A172 (cell line): ENCODE results near the gene ADAMTSL4. TPM values are rescaled to one million over a fixed set of nuclear protein-coding genes. Genes with fewer than 3 reads are reported as not detected.
"Not testable (repeated sequence)": the region's sequence is repeated elsewhere in the genome, so short reads cannot be mapped to it uniquely, and the experiment has no call there.

Source experiments
- DNase-seq: peaks from one replicate; pipeline ENCODE4 v3.0.0-alpha.2; 2015; ENCODE audit warnings: low spot score
- total RNA-seq: library from RNA; depleted of rRNA; stranded (reverse); fragments of >200 nt; shearing (Covaris generic); gene quantifications from 2 replicates; pipeline ENCODE4 v1.2.3, GENCODE V29; 2014

Gene ADAMTSL4
- total RNA-seq, 1 experiment from 2014 or later, result 0.38 TPM

DNA sequence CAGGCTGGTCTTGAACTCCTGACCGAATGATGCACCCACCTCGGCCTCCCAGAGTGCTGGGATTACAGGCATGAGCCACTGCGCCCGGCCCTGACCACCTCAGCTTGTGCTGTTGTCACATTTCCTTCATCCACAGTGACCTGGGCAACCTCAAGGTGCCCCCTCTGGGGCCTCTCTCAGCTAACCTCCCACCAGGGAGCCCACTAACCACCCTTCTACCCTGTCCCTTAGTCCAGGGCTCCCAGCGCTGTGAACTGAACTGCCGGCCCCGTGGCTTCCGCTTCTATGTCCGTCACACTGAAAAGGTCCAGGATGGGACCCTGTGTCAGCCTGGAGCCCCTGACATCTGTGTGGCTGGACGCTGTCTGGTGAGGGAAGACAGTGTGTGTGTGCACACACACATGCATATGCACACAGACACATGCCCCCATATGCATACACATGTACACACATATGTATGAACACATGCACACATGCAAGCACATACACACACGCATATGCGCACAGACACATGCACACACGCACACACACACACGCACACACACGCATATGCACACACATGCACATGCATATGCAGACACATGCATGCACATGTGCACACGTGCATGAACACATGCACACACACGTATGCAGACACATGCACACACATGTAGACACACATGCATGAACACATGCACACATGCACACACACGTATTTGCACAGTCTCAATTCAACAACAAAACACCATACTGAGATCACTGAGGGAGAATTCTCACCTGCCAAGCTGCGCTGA, 6.2 kb downstream of the ADAMTSL4 start:
- no peak for DNase-seq

DNA sequence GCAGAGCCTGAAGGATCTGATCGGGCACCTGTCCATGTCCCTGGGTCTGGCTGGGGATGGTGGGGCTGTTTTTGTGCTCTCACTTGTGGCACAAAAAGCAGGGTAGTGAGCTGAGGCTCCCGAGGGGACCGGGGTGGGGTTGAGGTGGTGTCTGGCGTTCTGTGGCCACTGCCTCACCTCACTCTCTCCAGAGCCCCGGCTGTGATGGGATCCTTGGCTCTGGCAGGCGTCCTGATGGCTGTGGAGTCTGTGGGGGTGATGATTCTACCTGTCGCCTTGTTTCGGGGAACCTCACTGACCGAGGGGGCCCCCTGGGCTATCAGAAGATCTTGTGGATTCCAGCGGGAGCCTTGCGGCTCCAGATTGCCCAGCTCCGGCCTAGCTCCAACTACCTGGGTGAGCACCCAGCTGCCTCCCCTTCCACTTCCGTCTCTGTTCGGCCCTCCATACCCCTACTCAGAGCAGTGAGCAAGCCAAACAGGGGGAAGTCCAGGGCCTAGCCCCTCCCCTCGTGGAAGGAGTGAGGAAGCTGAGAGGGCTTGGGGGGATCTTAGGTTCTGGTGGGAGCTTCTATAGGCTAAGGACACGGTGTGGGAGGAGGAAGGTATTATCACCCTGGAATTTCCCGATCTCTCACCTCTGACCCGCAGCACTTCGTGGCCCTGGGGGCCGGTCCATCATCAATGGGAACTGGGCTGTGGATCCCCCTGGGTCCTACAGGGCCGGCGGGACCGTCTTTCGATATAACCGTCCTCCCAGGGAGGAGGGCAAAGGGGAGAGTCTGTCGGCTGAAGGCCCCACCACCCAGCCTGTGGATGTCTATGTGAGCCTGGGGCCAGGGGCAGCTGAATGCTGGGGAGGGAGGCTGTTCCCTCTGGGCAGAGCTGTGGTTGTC, 7.0 kb downstream of the ADAMTSL4 start:
- no peak for DNase-seq

DNA sequence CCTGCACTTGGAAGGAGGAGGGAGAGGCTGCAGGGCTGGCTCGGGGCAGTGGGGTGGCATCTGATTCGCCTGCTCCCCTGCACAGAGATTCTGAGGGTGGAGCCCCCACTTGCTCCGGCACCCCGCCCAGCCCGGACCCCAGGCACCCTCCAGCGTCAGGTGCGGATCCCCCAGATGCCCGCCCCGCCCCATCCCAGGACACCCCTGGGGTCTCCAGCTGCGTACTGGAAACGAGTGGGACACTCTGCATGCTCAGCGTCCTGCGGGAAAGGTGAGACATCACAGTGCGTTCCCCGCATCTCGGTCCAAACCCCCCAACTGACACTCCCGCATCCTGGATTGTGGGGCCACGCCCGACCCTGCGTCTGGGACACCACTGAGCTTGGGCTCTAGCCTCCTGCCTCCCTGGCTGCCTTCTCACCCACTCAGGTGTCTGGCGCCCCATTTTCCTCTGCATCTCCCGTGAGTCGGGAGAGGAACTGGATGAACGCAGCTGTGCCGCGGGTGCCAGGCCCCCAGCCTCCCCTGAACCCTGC, 7.9 kb downstream of the ADAMTSL4 start:
- no peak for DNase-seq

DNA sequence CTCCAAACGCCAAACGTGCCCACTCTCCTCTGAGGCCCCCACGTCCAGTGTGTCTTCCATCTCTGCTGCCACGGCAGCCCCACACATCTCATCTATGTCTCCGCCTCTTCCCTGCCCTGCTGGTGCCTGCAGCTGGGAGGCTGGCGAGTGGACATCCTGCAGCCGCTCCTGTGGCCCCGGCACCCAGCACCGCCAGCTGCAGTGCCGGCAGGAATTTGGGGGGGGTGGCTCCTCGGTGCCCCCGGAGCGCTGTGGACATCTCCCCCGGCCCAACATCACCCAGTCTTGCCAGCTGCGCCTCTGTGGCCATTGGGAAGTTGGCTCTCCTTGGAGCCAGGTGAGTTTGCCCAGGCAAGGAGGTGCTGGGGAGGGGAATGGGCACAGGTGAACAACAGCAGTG, 8.6 kb downstream of the ADAMTSL4 start:
- no peak for DNase-seq

DNA sequence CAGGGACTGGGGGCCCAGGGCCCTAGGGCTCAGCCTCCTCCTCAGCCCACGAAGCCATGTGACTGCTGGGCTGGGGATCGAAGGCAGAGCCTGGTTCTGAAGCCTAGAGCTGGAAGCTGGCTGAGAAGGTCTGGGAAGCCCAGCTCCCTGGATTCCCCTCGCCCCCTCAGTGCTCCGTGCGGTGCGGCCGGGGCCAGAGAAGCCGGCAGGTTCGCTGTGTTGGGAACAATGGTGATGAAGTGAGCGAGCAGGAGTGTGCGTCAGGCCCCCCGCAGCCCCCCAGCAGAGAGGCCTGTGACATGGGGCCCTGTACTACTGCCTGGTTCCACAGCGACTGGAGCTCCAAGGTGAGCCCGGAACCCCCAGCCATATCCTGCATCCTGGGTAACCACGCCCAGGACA, 9.1 kb downstream of the ADAMTSL4 start:
- no peak for DNase-seq

DNA sequence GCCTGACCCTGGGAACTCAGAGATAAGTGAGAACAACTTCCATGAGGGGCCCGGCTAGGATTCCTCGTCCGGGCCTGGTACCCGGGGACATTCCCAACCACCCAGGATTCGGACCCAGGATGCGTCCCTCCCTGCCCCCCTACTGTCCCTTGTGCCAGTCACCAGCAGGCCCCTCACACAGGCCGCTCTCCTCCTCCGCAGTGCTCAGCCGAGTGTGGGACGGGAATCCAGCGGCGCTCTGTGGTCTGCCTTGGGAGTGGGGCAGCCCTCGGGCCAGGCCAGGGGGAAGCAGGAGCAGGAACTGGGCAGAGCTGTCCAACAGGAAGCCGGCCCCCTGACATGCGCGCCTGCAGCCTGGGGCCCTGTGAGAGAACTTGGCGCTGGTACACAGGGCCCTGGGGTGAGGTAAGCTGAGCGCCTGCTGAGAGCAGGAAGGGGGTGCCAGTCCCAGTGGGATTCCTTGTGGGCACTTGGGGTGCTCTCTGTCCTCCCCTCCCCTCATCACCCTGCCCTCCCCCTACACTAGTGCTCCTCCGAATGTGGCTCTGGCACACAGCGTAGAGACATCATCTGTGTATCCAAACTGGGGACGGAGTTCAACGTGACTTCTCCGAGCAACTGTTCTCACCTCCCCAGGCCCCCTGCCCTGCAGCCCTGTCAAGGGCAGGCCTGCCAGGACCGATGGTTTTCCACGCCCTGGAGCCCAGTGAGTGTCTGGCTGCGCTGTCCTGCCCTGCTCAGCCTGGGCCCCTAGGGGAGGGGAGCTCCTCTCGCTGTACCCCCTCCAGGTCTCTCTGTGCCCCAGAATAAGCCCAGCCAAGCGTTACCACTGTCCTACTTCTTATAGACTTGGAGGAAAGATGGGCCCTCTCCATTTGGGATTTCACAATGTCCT, 9.8 kb downstream of the ADAMTSL4 start:
- no peak for DNase-seq

DNA sequence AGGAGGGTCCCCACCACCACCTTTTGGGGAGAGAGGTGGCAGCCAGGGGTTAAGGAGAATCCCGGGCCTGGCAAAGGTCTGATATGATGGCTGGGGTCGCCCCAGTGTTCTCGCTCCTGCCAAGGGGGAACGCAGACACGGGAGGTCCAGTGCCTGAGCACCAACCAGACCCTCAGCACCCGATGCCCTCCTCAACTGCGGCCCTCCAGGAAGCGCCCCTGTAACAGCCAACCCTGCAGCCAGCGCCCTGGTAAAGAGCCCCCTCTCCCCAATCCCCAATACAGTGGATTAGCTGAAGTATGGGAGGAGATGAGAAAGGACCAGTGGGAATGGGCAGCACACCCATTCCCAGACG, 10.4 kb downstream of the ADAMTSL4 start:
- DNase-seq, result no peak

DNA sequence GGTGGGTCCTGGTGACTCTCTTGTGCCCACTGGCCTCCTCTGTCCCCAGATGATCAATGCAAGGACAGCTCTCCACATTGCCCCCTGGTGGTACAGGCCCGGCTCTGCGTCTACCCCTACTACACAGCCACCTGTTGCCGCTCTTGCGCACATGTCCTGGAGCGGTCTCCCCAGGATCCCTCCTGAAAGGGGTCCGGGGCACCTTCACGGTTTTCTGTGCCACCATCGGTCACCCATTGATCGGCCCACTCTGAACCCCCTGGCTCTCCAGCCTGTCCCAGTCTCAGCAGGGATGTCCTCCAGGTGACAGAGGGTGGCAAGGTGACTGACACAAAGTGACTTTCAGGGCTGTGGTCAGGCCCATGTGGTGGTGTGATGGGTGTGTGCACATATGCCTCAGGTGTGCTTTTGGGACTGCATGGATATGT, 10.8 kb downstream of the ADAMTSL4 start:
- DNase-seq, result peak; percentile 73

DNA sequence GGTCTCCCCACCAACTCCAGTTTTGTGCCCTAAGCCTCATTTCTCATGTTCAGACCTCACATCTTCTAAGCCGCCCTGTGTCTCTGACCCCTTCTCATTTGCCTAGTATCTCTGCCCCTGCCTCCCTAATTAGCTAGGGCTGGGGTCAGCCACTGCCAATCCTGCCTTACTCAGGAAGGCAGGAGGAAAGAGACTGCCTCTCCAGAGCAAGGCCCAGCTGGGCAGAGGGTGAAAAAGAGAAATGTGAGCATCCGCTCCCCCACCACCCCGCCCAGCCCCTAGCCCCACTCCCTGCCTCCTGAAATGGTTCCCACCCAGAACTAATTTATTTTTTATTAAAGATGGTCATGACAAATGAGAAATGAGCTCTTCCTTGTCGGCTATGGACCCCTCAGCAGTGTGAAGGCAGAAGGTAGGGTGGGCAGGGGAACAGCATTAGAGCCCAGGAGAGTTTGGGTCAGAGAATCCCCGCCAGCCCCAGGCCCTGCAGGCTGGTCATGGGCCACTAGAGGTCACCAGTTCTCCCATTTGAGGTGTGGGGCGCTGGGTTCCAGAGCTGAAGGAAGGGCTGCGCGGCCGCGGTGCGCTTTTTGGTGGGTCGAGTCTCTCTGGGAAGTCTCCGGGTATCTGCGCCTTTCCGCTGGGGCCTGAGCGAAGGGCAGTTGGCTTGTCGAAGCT, 11.5 kb downstream of the ADAMTSL4 start:
- no peak for DNase-seq

DNA sequence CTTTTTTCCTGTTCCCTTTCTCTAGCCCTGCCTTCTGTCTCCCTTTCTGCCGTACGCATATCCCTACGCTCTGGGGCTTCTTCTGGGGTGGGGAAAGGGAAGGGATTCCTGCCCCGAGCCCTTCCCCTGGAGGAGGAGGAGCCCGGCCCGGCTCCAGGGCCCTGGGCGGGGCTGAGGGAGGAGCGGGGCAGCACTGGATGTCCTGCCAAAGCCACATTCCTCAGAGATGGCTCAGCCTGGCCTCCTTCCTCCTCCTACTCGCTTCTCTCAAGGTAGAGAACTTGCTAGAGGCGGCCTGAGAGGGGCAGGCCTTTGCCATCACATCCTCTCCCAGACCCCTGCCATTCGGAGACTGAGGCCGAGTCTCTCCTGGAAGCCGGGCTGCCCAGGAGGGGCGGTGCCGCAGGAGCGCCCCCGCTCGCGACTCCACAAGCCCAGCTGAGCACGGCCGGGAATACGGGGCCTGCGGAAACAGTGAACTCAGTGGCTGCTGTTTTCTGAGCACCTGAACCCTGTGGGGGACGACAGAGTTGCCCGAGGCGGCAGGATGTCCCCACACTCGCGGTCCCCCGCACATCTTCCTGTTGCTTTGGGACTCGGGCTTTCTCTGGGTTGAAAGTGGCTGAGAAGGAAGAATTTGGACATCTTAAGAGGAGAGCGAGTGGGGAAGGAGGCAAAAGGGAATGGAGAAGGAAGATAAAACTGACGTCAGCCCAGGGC, 12.2 kb downstream of the ADAMTSL4 start:
- peak; percentile 99 for DNase-seq

DNA sequence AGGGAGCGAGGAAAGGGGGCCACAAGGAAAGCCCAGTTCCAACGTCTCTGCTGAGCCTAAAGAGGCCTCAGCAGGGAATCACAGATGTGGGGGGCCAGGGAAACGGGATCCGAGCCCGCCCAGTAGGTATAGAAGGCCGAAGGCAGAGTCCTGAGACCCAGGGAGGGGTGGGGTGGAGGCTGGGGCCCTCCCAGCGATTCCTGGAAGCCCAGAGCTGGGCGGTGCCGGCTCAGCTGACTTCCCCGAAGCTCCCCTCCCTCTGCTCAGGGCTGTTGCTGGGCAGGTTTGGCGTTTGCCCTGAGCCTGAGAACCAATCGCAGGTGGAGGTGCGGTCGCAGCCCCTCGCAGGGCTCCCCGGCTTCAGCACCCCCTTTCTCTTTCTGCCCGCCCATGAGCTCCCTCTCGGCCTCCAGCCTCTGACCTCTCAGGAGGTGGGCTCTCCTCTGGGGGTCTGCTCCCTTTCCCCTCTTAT, 12.8 kb downstream of the ADAMTSL4 start:
- peak; percentile 94 for DNase-seq

DNA sequence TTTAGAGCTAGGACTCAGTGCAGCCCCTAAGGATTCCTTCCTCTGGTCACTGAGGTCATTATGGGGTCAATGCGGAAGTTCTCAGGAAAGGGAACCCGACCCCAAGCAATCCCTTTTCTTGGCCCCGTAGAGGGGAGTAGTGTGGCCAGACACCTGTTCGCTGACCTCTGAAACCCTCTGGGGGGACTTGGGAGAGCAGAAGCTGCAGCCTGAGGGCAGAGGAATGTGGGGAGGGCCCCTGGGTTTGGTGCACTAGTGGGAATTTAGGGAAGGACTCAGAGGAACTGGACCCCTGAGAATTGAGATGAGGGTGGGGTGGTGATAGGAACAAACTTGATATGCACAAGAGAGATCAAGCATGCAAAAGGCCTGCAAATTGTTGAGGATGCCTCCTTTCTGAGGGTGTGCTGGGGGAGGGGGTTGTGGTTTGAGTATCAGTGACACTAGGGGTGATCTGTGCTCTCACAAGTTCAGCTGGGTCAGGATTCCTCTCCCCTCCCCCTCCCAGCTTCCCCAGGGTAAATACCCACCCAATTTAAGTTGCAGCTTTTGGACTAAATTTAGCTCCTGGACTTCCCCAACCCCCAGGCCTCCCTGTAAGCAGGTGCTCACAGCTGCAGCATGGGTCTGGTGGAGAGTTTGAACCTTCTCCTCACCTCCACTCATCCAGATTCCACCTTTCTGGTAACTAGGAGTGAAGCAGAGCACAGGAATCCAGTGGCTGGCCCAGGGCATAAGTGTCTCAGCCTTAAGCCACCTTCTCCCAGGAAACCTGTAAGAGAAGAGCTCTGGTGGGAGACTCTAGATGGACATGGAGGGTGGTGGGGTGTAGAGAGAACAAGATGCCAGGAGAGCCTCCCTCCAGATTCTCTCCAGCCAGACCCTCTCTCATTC, 13.5 kb downstream of the ADAMTSL4 start:
- DNase-seq, result no peak

DNA sequence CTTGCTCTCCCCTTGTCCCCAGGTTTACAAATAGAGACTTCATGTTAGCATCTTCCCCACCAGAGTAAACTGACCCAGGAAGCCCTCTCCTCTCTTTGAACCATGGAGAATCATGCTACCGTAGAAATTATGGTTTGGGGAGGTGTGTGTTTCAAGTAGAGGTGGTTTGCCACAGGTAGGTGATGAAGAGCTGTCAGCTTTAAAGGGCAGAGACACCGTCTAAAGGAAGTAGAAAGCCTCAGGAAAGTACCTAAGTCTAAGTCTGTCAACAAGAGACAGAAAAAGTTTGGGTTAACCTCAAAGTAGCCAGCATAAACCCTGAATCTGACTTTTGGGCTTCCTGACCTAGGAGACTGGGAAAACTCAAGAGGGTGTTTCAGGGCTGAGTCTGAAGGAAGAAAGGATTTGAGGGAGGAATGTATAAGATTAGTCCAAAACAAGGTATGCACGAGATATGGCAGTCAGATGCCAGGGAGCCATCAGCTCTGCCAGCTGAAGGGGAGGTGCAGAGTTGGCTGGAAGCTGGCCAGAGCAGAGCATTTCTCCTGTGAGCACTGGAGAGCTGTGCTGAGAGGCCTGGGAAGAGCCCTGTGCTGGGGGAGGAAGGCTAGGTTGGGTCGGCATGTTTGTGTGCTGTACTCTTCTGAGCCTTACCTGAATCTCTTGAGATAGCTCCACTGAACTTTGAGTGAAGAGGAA, 14.3 kb downstream of the ADAMTSL4 start:
- DNase-seq, result peak; percentile 73

DNA sequence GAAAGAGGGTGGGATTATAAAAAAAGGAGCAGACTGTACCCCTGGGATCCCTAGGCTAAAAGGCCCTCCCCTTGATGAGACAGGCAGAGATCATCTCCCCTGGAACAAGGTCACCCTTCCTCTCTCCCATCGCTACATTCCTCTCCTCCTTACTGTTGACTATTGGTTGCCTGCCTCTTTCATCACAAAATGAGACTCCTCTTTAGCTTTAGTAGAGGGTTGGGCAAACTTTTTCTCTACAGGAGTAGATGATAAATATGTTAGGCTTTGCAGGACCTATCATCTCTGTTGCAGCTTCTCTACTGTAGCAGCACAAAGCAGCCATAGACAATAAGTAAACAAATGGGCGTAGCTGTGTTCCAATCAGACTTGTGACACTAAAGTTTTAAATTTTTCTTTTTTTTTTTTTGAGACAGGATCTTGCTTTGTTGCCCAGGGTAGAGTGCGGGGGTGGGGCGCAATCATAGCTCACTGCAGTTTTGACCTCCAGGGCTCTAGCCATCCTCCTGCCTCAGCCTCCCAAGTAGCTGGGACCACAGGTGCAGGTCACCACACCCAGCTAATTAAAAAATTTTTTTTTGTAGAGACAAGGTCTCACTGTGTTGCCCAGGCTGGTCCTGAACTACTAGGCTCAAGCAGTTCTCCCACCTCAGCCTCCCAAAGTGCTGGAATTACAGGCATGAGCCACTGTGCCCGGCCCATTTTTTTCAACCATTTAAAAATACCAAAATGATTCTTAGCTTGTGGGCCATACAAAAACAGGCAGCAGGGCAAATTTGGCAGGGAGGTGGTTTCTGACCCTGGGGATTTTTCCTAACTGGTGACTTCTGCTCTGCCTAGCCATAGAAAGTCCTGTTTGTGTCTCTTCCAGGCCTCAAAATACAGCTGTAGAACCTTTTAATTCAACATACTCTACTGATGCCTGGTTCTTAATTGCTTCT, 15.1 kb downstream of the ADAMTSL4 start:
- peak; percentile 63 for DNase-seq

DNA sequence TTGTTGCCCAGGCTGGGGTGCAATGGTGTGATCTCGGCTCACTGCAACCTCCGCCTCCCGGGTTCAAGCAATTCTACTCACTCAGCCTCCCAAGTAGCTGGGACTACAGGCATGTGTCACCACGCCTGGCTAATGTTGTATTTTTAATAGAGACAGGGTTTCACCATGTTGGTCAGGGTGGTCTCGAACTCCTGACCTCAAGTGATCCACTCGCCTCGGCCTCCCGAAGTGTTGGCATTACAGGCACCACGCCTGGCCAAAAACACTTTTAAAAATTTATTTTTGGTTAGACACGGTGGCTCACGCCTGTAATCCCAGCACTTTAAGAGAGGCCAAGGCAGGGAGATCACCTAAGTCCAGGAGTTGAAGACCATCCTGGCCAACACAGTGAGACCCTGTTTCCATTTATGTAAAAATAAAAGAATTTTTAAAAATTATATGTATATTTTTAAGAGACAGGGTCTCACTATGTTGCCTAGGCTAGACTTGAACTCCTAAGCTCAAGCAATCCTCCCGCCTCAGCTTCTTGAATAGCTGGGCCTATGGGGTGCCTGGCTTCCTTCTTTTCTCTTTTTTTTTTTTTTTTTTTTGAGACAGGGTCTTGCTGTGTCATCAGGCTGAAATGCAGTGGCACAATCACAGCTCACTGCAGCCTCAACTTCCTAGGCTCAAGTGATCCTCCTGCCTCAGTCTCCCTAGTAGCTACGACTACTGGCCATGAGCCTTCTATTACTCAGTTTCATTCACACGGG, 16.2 kb downstream of the ADAMTSL4 start:
- DNase-seq, result not testable (repeated sequence)

DNA sequence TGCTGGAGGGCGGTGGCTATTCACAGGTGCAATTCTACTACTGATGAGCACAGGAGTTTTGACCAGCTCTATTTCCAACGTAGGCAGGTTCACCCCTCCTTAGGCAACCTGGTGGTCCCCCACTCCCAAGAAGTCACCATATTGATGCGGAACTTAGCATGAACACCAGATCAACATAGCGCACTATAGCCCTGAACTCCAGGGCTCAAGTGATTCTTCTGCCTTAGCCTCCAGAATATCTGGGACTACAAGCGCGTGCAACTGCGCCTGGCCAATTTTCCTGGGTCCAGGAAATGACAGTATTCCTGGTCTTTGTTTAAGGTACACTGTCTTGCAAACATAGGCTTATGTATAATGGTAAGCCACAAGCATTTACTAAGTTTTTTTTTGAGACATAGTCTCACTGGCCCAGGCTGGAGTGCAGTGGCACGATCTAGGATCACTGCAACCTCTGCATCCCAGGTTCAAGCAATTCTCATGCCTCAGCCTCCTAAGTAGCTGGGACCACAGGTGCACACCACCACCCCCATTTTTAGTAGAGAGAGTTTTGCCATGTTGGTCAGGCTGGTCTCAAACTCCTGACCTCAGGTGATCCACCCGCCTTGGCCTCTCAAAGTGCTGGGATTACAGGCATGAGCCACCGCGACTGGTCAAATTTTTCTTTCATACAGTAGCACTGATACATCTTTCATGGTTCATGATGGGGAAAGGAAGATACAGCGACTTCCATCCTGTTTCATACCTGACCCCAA, 17.6 kb downstream of the ADAMTSL4 start:
- DNase-seq, result no peak
